Tibial nerve (tissue), 4 donors: ENCODE measurements around the gene PGC. TPM values are rescaled to one million over a fixed set of nuclear protein-coding genes. Genes with fewer than 3 reads are reported as not detected.

Experiments used
- DNase-seq, 2 donors: peaks; one replicate each; pipeline ENCODE4 v3.0.0-alpha.2; 2019; ENCODE audit warnings: low spot score in 2 of 2
- H3K27ac ChIP-seq, 4 donors: fragments of 200-600 bp; sonication (generic) in 3 of 4; one replicate each; pipeline ENCODE4 v1.5.1; 2017 to 2019; ENCODE audit warnings: mild to moderate bottlenecking in 1 of 4
- H3K27me3 ChIP-seq, 2 donors: fragments of 200-600 bp; sonication (generic) in 1 of 2; one replicate each; pipeline versions ENCODE4 v1.5.1 to v1.6.0; 2017 to 2019
- H3K36me3 ChIP-seq, 3 donors: fragments of 200-600 bp; sonication (generic); one replicate each; pipeline ENCODE4 v1.5.1; 2018 to 2019
- H3K4me1 ChIP-seq, 4 donors: fragments of 200-600 bp; sonication (generic) in 3 of 4; one replicate each; pipeline ENCODE4 v1.5.1; 2017 to 2019
- H3K4me3 ChIP-seq, 4 donors: fragments of 200-600 bp; sonication (generic) in 3 of 4; one replicate each; pipeline ENCODE4 v1.5.1; 2017 to 2019; ENCODE audit warnings: mild to moderate bottlenecking in 1 of 4, moderate library complexity in 1 of 4
- H3K9me3 ChIP-seq, 4 donors: fragments of 200-600 bp; sonication (generic) in 3 of 4; one replicate each; pipeline ENCODE4 v1.5.1; 2017 to 2019
- EP300 ChIP-seq, 2 donors: sonication (generic); formaldehyde crosslinking; IDR thresholded peaks; one replicate each; pipeline ENCODE4 v1.6.1; 2017; ENCODE audit warnings: antibody characterized with exemption in 2 of 2, mild to moderate bottlenecking in 1 of 2
- POLR2A ChIP-seq, 2 donors: fragments of 450-650 bp; IDR thresholded peaks; one replicate each; pipeline ENCODE4 v1.6.1; 2017; ENCODE audit warnings: antibody characterized with exemption in 2 of 2, mild to moderate bottlenecking in 2 of 2, moderate library complexity in 2 of 2
- WGBS, 2 donors: methylation state at CpG; one replicate each; pipeline ENCODE4 v1.1.5; 2018; 5-methylcytosine and 5-hydroxymethylcytosine counted together
- total RNA-seq, 4 donors: library from RNA; depleted of rRNA; stranded (reverse); fragments of >200 nt; gene quantifications; one replicate each; pipeline ENCODE4 v1.1.0, GENCODE V29; 2016
- TF ChIP-seq, protein P1 (sequence below), 5 experiments: fragments of 200-600 bp in 3 of 5; fragments of 450-650 bp in 2 of 5; sonication (generic) in 3 of 5; IDR thresholded peaks; one replicate each; pipeline ENCODE4 v1.5.1; 2016 to 2019; ENCODE audit warnings: antibody characterized with exemption in 5 of 5, mild to moderate bottlenecking in 3 of 5, moderate library complexity in 2 of 5

The PGC gene
- total RNA-seq, 4 donors from 2014 or later, result not detected

DNA sequence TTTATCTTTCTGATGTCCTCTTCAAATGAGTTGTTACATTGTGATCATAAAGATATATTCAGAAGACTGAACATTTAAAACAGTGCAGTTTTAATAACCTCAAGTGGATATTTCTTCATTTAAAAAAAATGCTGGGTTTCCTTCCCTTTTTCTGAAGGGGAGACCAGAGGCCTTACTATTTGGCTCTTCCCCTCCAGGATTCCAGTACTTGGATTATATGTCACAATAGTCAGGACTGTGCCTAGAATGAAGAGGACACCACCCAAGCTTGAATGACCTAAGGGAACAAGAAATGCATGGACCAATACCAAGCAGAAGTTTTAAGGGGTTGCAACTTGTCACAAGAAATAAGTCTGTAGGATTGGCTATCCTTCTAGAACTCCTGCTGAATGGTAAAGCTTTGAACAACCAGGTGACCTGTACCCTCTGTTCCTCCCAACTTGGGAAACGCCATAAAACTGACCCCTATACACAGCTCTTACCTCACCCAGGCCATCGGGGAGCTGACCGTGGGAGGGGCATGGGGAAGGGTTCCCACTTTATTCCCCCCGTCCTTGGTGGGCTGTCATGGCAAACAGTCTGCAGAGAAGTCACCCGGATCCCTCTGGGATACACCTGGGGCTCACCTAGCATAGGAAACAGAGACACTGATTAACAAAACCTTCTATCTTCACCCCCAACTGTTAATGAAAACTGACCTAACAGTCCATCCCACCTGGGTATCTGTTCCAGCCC lies 30.5 kb upstream of the PGC start:
- no peak for TF ChIP-seq POLR2A (IDR thresholded peaks at IDR 0.05)
- no peak for TF ChIP-seq EP300 (IDR thresholded peaks at IDR 0.05)
- TF ChIP-seq, protein P1, sequence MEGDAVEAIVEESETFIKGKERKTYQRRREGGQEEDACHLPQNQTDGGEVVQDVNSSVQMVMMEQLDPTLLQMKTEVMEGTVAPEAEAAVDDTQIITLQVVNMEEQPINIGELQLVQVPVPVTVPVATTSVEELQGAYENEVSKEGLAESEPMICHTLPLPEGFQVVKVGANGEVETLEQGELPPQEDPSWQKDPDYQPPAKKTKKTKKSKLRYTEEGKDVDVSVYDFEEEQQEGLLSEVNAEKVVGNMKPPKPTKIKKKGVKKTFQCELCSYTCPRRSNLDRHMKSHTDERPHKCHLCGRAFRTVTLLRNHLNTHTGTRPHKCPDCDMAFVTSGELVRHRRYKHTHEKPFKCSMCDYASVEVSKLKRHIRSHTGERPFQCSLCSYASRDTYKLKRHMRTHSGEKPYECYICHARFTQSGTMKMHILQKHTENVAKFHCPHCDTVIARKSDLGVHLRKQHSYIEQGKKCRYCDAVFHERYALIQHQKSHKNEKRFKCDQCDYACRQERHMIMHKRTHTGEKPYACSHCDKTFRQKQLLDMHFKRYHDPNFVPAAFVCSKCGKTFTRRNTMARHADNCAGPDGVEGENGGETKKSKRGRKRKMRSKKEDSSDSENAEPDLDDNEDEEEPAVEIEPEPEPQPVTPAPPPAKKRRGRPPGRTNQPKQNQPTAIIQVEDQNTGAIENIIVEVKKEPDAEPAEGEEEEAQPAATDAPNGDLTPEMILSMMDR (IDR thresholded peaks at IDR 0.05), result no peak
- H3K27me3 ChIP-seq, result no peaks in the 10 kb centered on the region
- 91 to 94% methylated on average over 5 of the region's 5 CpGs for WGBS, 2 donors
- H3K36me3 ChIP-seq, result peaks cover 0 to 46% (median 0%) of the 10 kb centered on the region in 3 donors
- no peak overlapping the region for H3K27ac ChIP-seq
- H3K4me1 ChIP-seq, result peaks cover 0 to 36% (median 17%) of the 10 kb centered on the region in 4 donors
- DNase-seq, result no peak
- H3K4me3 ChIP-seq, result no peak overlapping the region
- no peaks in the 10 kb centered on the region for H3K9me3 ChIP-seq

DNA sequence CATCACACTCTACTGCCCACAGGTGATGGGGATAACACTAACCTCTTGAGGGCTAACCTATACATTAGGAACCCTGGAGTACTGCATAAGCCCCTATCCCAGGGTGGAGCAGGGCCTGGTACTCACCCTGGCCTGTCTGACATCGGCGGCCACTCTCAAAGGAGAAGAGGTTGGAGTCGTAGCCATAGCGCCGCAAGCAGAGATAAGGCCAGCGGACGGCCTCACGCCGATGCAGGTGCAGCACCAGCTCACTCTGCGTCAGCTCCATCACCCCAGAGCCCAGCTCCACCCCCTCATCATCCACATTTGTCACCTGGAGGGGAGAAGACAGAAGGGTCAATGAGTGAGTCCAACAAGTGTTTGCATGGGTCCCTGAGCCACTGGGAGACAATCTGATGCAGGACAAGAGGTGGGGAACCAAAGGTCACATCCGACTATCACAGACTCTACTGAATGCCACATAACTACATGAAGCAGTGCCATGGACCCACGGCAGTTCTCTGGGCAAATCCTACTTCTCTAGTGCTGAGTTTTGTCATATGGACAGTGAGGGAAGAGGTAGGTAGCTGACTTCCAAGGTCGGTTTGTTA lies 28.2 kb upstream of the PGC start:
- H3K36me3 ChIP-seq, result peaks cover 0 to 70% (median 9%) of the 10 kb centered on the region in 3 donors

DNA sequence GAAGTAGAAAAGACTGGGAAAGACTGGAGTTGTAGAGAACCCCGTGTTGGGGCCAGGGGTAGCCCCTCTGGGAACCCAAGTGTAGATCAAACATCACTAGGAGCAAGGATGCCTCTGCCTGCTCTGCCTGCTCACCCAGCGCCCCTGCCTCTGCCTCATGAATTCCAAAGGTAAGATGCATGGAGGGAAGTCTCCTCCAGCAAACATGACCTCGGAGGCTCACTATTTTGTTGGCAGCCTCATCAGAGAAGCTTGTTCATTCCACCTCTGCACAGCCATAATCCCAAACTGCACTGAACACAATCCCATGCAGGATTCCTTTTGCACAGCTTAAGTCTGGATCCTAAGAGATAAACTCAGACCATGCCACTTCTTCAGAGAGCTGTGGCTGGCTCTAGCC lies 27.6 kb upstream of the PGC start:
- H3K27ac ChIP-seq, result no peak overlapping the region
- no peak for DNase-seq
- no peaks in the 10 kb centered on the region for H3K27me3 ChIP-seq
- H3K36me3 ChIP-seq, result peaks cover 0 to 75% (median 9%) of the 10 kb centered on the region in 3 donors
- no peak for TF ChIP-seq EP300 (IDR thresholded peaks at IDR 0.05)
- TF ChIP-seq POLR2A (IDR thresholded peaks at IDR 0.05), result no peak
- TF ChIP-seq, protein P1 (IDR thresholded peaks at IDR 0.05), result no peak
- 89 to 90% methylated on average over 3 of the region's 3 CpGs for WGBS, 2 donors
- H3K4me3 ChIP-seq, result no peak overlapping the region
- peaks cover 0 to 19% (median 8%) of the 10 kb centered on the region in 4 donors for H3K4me1 ChIP-seq
- H3K9me3 ChIP-seq, result no peaks in the 10 kb centered on the region

More for the DNA sequence above, 28.2 kb upstream of the PGC start:
- no peaks in the 10 kb centered on the region for H3K9me3 ChIP-seq
- no peaks in the 10 kb centered on the region for H3K27me3 ChIP-seq
- H3K4me1 ChIP-seq, result peaks cover 0 to 19% (median 8%) of the 10 kb centered on the region in 4 donors
- H3K27ac ChIP-seq, result no peak overlapping the region
- 89 to 92% methylated on average over 11 to 13 of the region's 13 CpGs for WGBS, 2 donors
- TF ChIP-seq, protein P1 (IDR thresholded peaks at IDR 0.05), result no peak
- TF ChIP-seq POLR2A (IDR thresholded peaks at IDR 0.05), result no peak
- no peak for TF ChIP-seq EP300 (IDR thresholded peaks at IDR 0.05)
- H3K4me3 ChIP-seq, result no peak overlapping the region
- no peak for DNase-seq

DNA sequence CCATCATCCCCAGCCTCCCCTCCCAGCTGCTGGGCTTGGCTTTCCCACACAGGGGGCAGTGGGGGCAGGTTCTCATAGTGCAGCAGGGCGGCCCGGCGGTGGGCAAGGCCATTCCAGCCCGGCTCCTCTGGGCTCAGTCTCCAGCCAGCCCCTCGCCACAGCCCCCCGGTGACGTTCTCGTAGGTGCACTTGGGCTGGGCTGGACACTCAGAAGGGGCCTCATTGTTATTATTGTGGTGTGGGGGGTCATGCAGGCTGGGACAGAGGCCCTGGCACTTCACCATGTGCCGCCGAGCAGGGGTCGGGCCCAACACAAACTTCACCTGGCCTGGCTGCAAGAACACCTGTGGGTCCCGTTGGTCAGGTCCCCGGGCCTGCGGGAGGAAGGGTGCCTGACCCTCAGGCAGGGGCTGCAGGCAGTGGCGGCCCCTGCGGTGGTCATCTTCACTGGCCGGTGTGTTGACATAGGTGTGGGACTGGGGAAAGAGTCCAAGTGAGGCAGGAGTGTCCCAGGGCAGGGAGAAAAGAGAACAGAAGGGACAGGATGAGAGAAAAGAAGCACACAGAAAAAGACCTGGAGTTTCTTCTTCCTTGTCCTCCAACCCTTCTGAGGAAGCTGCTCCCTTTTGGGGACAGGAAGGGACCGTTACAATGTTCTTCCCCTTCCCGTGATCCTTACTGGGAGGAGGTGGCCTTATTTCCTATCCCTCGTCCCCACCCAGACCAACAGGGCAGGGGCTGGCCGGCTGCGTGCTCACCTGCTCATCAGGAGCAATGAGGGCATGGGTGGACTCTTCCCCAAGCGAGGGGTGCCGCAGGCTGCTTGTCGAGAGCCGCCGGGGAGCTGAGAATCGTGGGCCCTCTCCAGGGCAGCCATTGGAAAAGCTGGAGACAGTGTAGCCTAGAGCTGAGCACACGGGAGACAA lies 24.1 kb upstream of the PGC start:
- Histone ChIP-seq H3K27ac (no peak overlapping the region), H3K27me3 (no peaks in the 10 kb centered on the region), H3K9me3 (no peaks in the 10 kb centered on the region), H3K4me3 (no peak overlapping the region), H3K4me1 (peaks cover 0 to 9% (median 0%) of the 10 kb centered on the region in 4 donors), H3K36me3 (peaks cover 0 to 81% (median 9%) of the 10 kb centered on the region in 3 donors)
- no peak for DNase-seq
- 86 to 89% methylated on average over 19 to 25 of the region's 29 CpGs for WGBS, 2 donors
- TF ChIP-seq EP300 (IDR thresholded peaks at IDR 0.05) (no peak), POLR2A (IDR thresholded peaks at IDR 0.05) (no peak)
- TF ChIP-seq, protein P1 (IDR thresholded peaks at IDR 0.05), result no peak
